ENCODE results near the gene DGKH. TPM values are rescaled to one million over a fixed set of nuclear protein-coding genes. Genes with fewer than 3 reads are reported as not detected.

DGKH gene
- total RNA-seq, 1 experiment from 2014 or later, result 5.2 TPM

- Mint-ChIP-seq H3K27ac (ENCODE audit: unreplicated experiment) (no peak overlapping the region), H3K4me1 (ENCODE audit: low read depth, unreplicated experiment) (peaks cover 18% of the 10 kb centered on the region), H3K9me3 (ENCODE audit: unreplicated experiment) (no peaks in the 10 kb centered on the region), H3K36me3 (ENCODE audit: insufficient read depth, unreplicated experiment) (no peaks in the 10 kb centered on the region), H3K27me3 (ENCODE audit: insufficient read depth, unreplicated experiment) (no peaks in the 10 kb centered on the region), H3K4me3 (ENCODE audit: unreplicated experiment) (no peak overlapping the region)
- Histone ChIP-seq H3K9me3 (no peaks in the 10 kb centered on the region), H3K27me3 (replicated peaks; ENCODE audit: control insufficient read depth, insufficient read depth, low read length) (no peaks in the 10 kb centered on the region), H3K4me3 (ENCODE audit: low read depth, low read length) (no peak overlapping the region), H3K4me1 (peaks cover 19% of the 10 kb centered on the region), H3K36me3 (ENCODE audit: control insufficient read depth, insufficient read depth, low read length) (no peaks in the 10 kb centered on the region)
- no peak for TF ChIP-seq CTCF (IDR thresholded peaks at IDR 0.05; ENCODE audit: insufficient read depth in 1 of 2, low read depth in 1 of 2, low read length in 1 of 2, severe bottlenecking in 1 of 2, unreplicated experiment in 1 of 2)
- intact Hi-C loops (cut with micrococcal nuclease; ENCODE audit: unreplicated experiment), result loop anchor here (5.0 kb wide), 1 partner anchor 65 kb away; the partner anchor contains the start of gene VWA8
- POLR2A ChIA-PET, result no interaction called here
- no TSS peak for BruUV-seq (replicated peaks)
- DNase-seq, result no peak
- CTCF ChIA-PET, result interaction anchor here (0.7 kb wide), 1 partner anchor 107 kb away, joined by 6 read pairs; no protein-coding TSS in a partner anchor
Measured at GRCh38 chr13:42027286-42027685, 21.2 kb upstream of the DGKH start.

GRCh38 chr13:42028113-42028799, 20.2 kb upstream of the DGKH start:
- Mint-ChIP-seq H3K4me1 (ENCODE audit: low read depth, unreplicated experiment) (peaks cover 18% of the 10 kb centered on the region), H3K4me3 (ENCODE audit: unreplicated experiment) (peak overlapping the region; percentile 8), H3K36me3 (ENCODE audit: insufficient read depth, unreplicated experiment) (no peaks in the 10 kb centered on the region), H3K27me3 (ENCODE audit: insufficient read depth, unreplicated experiment) (no peaks in the 10 kb centered on the region), H3K27ac (ENCODE audit: unreplicated experiment) (peak overlapping the region; percentile 70), H3K9me3 (ENCODE audit: unreplicated experiment) (no peaks in the 10 kb centered on the region)
- H3K9me3 ChIP-seq, result no peaks in the 10 kb centered on the region
- no TSS peak for BruUV-seq (replicated peaks)
- POLR2A ChIA-PET, result interaction anchor here (0.6 kb wide), 1 partner anchor 12 kb away, joined by 3 read pairs; no protein-coding TSS in a partner anchor
- no peak overlapping the region for H3K4me3 ChIP-seq (ENCODE audit: low read depth, low read length)
- intact Hi-C loops (cut with micrococcal nuclease; ENCODE audit: unreplicated experiment), result loop anchor here (1.0 to 5.0 kb wide), 2 partner anchors 11 to 66 kb away; partner anchors contain the start of gene VWA8
- CTCF ChIA-PET, result no interaction called here
- no peaks in the 10 kb centered on the region for H3K36me3 ChIP-seq (ENCODE audit: control insufficient read depth, insufficient read depth, low read length)
- TF ChIP-seq CTCF (IDR thresholded peaks at IDR 0.05; ENCODE audit: insufficient read depth in 1 of 2, low read depth in 1 of 2, low read length in 1 of 2, severe bottlenecking in 1 of 2, unreplicated experiment in 1 of 2), result no peak
- no peaks in the 10 kb centered on the region for H3K27me3 ChIP-seq (replicated peaks; ENCODE audit: control insufficient read depth, insufficient read depth, low read length)
- H3K4me1 ChIP-seq, result peaks cover 19% of the 10 kb centered on the region
- peak; percentile 71 to 74 for DNase-seq

GRCh38 chr13:42035905-42036521, 12.4 kb upstream of the DGKH start:
- H3K36me3 Mint-ChIP-seq (ENCODE audit: insufficient read depth, unreplicated experiment), result peaks cover 11% of the 10 kb centered on the region
- H3K27ac Mint-ChIP-seq (ENCODE audit: unreplicated experiment), result no peak overlapping the region
- no peaks in the 10 kb centered on the region for H3K27me3 ChIP-seq (replicated peaks; ENCODE audit: control insufficient read depth, insufficient read depth, low read length)
- no peak for DNase-seq
- no peak for TF ChIP-seq CTCF (IDR thresholded peaks at IDR 0.05; ENCODE audit: insufficient read depth in 1 of 2, low read depth in 1 of 2, low read length in 1 of 2, severe bottlenecking in 1 of 2, unreplicated experiment in 1 of 2)
- peaks cover 10% of the 10 kb centered on the region for H3K9me3 ChIP-seq
- POLR2A ChIA-PET, result no interaction called here
- no peak overlapping the region for H3K4me3 Mint-ChIP-seq (ENCODE audit: unreplicated experiment)
- peaks cover 24% of the 10 kb centered on the region for H3K27me3 Mint-ChIP-seq (ENCODE audit: insufficient read depth, unreplicated experiment)
- H3K9me3 Mint-ChIP-seq (ENCODE audit: unreplicated experiment), result peaks cover 22% of the 10 kb centered on the region
- peaks cover 10% of the 10 kb centered on the region for H3K4me1 Mint-ChIP-seq (ENCODE audit: low read depth, unreplicated experiment)
- H3K4me1 ChIP-seq, result peaks cover 9% of the 10 kb centered on the region; the same call in 1 of the 2 replicates
- CTCF ChIA-PET, result no interaction called here
- BruUV-seq (replicated peaks), result no TSS peak
- no peak overlapping the region for H3K4me3 ChIP-seq (ENCODE audit: low read depth, low read length)
- no peaks in the 10 kb centered on the region for H3K36me3 ChIP-seq (ENCODE audit: control insufficient read depth, insufficient read depth, low read length)
- intact Hi-C loops (cut with micrococcal nuclease; ENCODE audit: unreplicated experiment), result no loop called here
